HepG2 (cell line): Measurements from ENCODE around the gene GTF2H2C. TPM values are rescaled to one million over a fixed set of nuclear protein-coding genes. Genes with fewer than 3 reads are reported as not detected.

Experiments used
- ATAC-seq: fragments of 200-7000 bp; cut with Tn5 transposase; 3 replicates; pipeline ENCODE4 v1.9.1; 2020; ENCODE audit warnings: mild to moderate bottlenecking, moderate library complexity
- BruUV-seq: library from RNA; stranded (reverse); fragments of 400-500 nt; replicated peaks from 2 replicates; lab custom pipeline; 2021; lab: Mats Ljungman, UMichigan
- CTCF ChIA-PET: fragments of 300-600 bp; formaldehyde crosslinking; extraction: SDS; loops from one replicate; lab custom pipeline; 2021; ENCODE audit warnings: low total read pairs, inconsistent platforms, low intra/inter-chr PET ratio; lab: Yijun Ruan, JAX
- POLR2A ChIA-PET: fragments of 350-600 bp; sonication (Branson Sonifier 250); formaldehyde crosslinking; loops from one replicate; lab custom pipeline; 2020; ENCODE audit warnings: antibody characterized with exemption, inconsistent platforms; lab: Yijun Ruan, JAX
- DNase-seq: peaks from one replicate; pipeline ENCODE4 v3.0.0-alpha.2; 2015; ENCODE audit warnings: low spot score
- FAIRE-seq: peaks from 3 replicates; lab custom pipeline; 2011; peaks lifted over from hg19 to GRCh38; lab: Jason Lieb, UNC
- H2AFZ ChIP-seq: one replicate; pipeline ENCODE4 v1.6.1; 2011; ENCODE audit warnings: low read length, inconsistent platforms
- H3K27ac ChIP-seq: fragments of 300-600 bp; 3 replicates; pipeline ENCODE4 v1.8.0; 2011; ENCODE audit warnings: mixed run types, mild to moderate bottlenecking, mixed read lengths, low read length, inconsistent platforms; ENCODE audit not compliant: insufficient read depth; ENCODE audit errors: extremely low read length
- H3K27me3 ChIP-seq, 2 experiments: fragments of 200-600 bp in 1 of 2; 2 replicates in 1 of 2; 3 replicates in 1 of 2; pipeline versions ENCODE4 v1.6.0 to v1.8.0; 2011; ENCODE audit warnings: low read length in 2 of 2, mild to moderate bottlenecking in 2 of 2, moderate library complexity in 2 of 2, inconsistent platforms in 1 of 2; ENCODE audit not compliant: insufficient read depth in 2 of 2, control insufficient read depth in 1 of 2
- H3K36me3 ChIP-seq, 2 experiments: fragments of 200-600 bp in 1 of 2; replicated peaks in 1 of 2; 2 replicates in 1 of 2; 3 replicates in 1 of 2; pipeline versions ENCODE4 v1.5.1 to v1.8.0; 2011; ENCODE audit warnings: low read length in 2 of 2, inconsistent platforms in 1 of 2; ENCODE audit not compliant: insufficient read depth in 2 of 2, control insufficient read depth in 1 of 2
- H3K4me1 ChIP-seq: 2 replicates; pipeline ENCODE4 v1.5.1; 2012; ENCODE audit warnings: low read length, inconsistent platforms; ENCODE audit not compliant: insufficient read depth
- H3K4me2 ChIP-seq: 2 replicates; pipeline ENCODE4 v1.6.0; 2011; ENCODE audit warnings: low read depth, low read length, inconsistent platforms
- H3K4me3 ChIP-seq, 3 experiments: fragments of 200-600 bp in 1 of 3; sonication (generic), shearing (Covaris generic) in 1 of 3; replicated peaks in 1 of 3; 2 replicates each; pipeline ENCODE4 v1.5.1; 2011 to 2016; ENCODE audit warnings: low read length in 3 of 3, inconsistent platforms in 2 of 3, low read depth in 2 of 3, mild to moderate bottlenecking in 2 of 3, control low read depth in 1 of 3, mixed read lengths in 1 of 3; ENCODE audit not compliant: insufficient read depth in 1 of 3
- H3K79me2 ChIP-seq: one replicate; pipeline ENCODE4 v1.6.1; 2011; ENCODE audit warnings: low read length, inconsistent platforms; ENCODE audit not compliant: insufficient read depth
- H3K9ac ChIP-seq: 2 replicates; pipeline ENCODE4 v1.6.0; 2011; ENCODE audit warnings: mild to moderate bottlenecking, low read depth, low read length, inconsistent platforms; ENCODE audit not compliant: insufficient read depth
- H3K9me3 ChIP-seq: 2 replicates; pipeline ENCODE4 v1.5.1; 2012; ENCODE audit warnings: mild to moderate bottlenecking, low read length
- H4K20me1 ChIP-seq: 2 replicates; pipeline ENCODE4 v1.6.0; 2011; ENCODE audit warnings: inconsistent platforms, mild to moderate bottlenecking, low read length, moderate library complexity; ENCODE audit not compliant: insufficient read depth
- ATF7 ChIP-seq, 2 experiments: fragments of 450-650 bp in 1 of 2; sonication (generic) in 1 of 2; formaldehyde crosslinking in 1 of 2; IDR thresholded peaks; 2 replicates each; pipeline versions ENCODE4 v1.4.0 to v1.6.1; 2016 to 2020; ENCODE audit warnings: antibody characterized with exemption in 1 of 2, mild to moderate bottlenecking in 1 of 2, missing genetic modification reagents in 1 of 2
- CEBPB ChIP-seq: IDR thresholded peaks from 2 replicates; pipeline ENCODE4 v1.6.1; 2011; ENCODE audit warnings: low read depth, low read length, improper control_type of control experiment, borderline replicate concordance
- IRX3 ChIP-seq: sonication (generic); formaldehyde crosslinking; IDR thresholded peaks from 2 replicates; pipeline ENCODE4 v1.8.1; 2023; ENCODE audit warnings: mild to moderate bottlenecking, low read depth, missing genetic modification reagents, borderline replicate concordance
- MAFK ChIP-seq, 2 experiments: IDR thresholded peaks in 1 of 2; conservative IDR thresholded peaks in 1 of 2; 2 replicates each; pipeline ENCODE4 v1.6.1; 2011; ENCODE audit warnings: improper control_type of control experiment in 2 of 2, low read length in 2 of 2
- MBNL3 ChIP-seq: fragments of 250-450 bp; sonication (Bioruptor Pico); conservative IDR thresholded peaks from 2 replicates; pipeline ENCODE4 v1.8.0; 2022; ENCODE audit warnings: mild to moderate bottlenecking, inconsistent platforms
- ZNF33A ChIP-seq: sonication (generic); formaldehyde crosslinking; IDR thresholded peaks from 2 replicates; pipeline ENCODE4 v1.5.1; 2020; ENCODE audit warnings: missing genetic modification reagents, mild to moderate bottlenecking, moderate library complexity, borderline replicate concordance
- WGBS: methylation state at CpG from one replicate; pipeline ENCODE4 v1.1.6; 2017; ENCODE audit warnings: low lambda C conversion rate; 5-methylcytosine and 5-hydroxymethylcytosine counted together
- in situ Hi-C: cut with HindIII; loops from 2 replicates; pipeline ENCODE4 v1.10.0; 2017; ENCODE audit warnings: low pct_unique_long_range_greater_than_20kb; ENCODE audit not compliant: extremely low pct_ligation_motif_present
- intact Hi-C: fragments of 100-400 bp; cut with micrococcal nuclease; formaldehyde crosslinking; loops from one replicate; pipeline ENCODE4 v1.10.0; 2022; ENCODE audit not compliant: unreplicated experiment
- polyA plus RNA-seq, 8 experiments: library from polyadenylated mRNA; depleted of rRNA in 3 of 8; stranded (reverse) in 7 of 8; unstranded in 1 of 8; fragments of >200 nt; fragmentation: Illumina TruSeq in 4 of 8; extraction: Trizol in 4 of 8; gene quantifications; 2 replicates each; pipeline versions ENCODE4 v1.2.1 to v1.2.3, GENCODE V29; 2011 to 2016; ENCODE audit warnings: low read depth in 4 of 8, missing spikeins in 1 of 8, mixed read lengths in 1 of 8; ENCODE audit not compliant: insufficient read depth in 1 of 8
- total RNA-seq, 5 experiments: library from RNA; depleted of rRNA; stranded (reverse); fragments of >200 nt; fragmentation: Illumina TruSeq; extraction: Trizol; gene quantifications; 2 replicates each; pipeline ENCODE4 v1.2.3, GENCODE V29; 2016; ENCODE audit warnings: low read depth in 1 of 5
- TF ChIP-seq, protein P1 (sequence below): fragments of 450-650 bp; IDR thresholded peaks from 2 replicates; pipeline ENCODE4 v1.6.1; 2016
- TF ChIP-seq, protein P2 (sequence below): IDR thresholded peaks from 2 replicates; pipeline ENCODE4 v1.6.1; 2016

The GTF2H2C gene
- total and polyA plus RNA-seq, 2 of the 13 experiments (the other 11 are each of a cell fraction or from before 2014, with no cell fraction given) = 29.7 to 62.9 TPM

DNA sequence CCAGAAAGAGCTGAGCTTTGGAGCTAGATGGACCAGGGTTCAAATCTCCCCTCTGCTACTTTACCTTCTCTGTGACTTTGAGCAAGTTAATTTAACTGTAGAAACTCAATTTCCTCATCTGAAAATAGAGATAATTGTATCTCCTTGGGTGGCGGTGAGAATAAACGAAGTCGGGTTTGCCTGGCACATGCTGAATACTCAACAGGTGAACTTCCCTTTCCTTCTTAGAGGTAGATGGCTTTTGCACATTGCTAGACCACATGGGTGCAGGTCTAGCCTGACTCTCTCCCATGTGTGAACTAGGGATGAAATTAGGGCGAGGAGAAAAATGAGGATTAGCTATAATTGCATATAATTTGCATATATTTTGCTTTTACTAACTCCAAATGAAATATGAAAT lies 31.4 kb upstream of the GTF2H2C start:
- Histone ChIP-seq H3K36me3 (peaks cover 0 to 17% of the 10 kb centered on the region in 2 experiments; a peak in 2 of 5 replicates), H3K9me3 (no peaks in the 10 kb centered on the region), H2AFZ (no peak overlapping the region), H4K20me1 (no peaks in the 10 kb centered on the region), H3K9ac (no peak overlapping the region), H3K79me2 (no peaks in the 10 kb centered on the region), H3K4me1 (no peaks in the 10 kb centered on the region)
- BruUV-seq = no TSS peak
- POLR2A ChIA-PET = no interaction called here
- no peak for FAIRE-seq
- intact Hi-C loops = no loop called here
- 97% methylated on average over 4 of the region's 4 CpGs for WGBS
- TF ChIP-seq ATF7 (IDR thresholded peaks at IDR 0.05) = no peak
- TF ChIP-seq ATF7 (CRISPR knock-in tag; IDR thresholded peaks at IDR 0.05) = no peak
- TF ChIP-seq, protein P1, sequence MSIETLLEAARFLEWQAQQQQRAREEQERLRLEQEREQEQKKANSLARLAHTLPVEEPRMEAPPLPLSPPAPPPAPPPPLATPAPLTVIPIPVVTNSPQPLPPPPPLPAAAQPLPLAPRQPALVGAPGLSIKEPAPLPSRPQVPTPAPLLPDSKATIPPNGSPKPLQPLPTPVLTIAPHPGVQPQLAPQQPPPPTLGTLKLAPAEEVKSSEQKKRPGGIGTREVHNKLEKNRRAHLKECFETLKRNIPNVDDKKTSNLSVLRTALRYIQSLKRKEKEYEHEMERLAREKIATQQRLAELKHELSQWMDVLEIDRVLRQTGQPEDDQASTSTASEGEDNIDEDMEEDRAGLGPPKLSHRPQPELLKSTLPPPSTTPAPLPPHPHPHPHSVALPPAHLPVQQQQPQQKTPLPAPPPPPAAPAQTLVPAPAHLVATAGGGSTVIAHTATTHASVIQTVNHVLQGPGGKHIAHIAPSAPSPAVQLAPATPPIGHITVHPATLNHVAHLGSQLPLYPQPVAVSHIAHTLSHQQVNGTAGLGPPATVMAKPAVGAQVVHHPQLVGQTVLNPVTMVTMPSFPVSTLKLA = 0 out of 2 replicates have a peak, but pooled peaks have one; percentile 16
- TF ChIP-seq, all 625 proteins: peak for 1
- Histone ChIP-seq H3K27me3 (no peaks in the 10 kb centered on the region), H3K4me3 (no peak overlapping the region), H3K27ac (no peak overlapping the region), H3K4me2 (no peak overlapping the region)
- DNase-seq = no peak
- in situ Hi-C loops = no loop called here
- no peak for ATAC-seq
- CTCF ChIA-PET = no interaction called here

DNA sequence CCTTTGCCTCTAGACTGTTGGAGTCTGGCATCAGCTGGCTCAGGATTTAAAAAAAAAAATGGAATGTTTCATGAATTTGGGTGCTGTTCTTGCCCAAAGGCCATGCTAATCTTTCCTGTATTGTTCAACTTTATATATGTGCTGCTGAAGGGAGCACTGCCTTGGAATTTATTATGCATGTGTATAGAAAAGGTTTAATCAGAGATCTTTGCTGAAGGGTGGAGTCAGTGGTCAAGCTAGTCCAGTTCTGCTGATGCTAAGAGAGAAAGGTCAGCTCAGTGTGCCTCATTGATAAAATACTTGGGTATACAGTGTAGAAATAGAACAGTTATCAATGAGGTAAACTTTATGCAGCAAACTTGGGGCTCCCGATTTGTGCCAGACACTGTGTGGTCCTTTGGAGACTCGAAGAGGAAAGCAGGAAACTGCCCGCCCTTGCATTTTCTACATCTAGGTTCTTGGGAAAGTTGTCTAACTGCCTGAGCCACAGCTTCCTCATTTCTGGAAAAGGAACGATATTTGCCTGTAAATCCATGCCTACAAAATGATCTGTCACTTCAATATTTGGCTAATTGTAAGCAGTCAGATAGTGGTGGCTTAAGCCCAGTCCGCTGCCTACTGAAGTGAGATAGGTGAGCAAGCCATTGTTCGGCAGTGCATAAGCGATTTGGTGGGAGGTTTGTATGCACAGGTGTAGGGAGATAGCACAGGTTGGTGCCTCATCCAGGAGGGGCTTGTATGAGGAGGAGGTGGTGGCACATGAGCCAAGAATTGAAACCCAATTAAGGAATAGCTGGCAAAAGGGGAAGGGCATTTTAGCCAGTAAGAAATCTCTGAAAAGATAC lies 29.2 kb upstream of the GTF2H2C start:
- ATAC-seq = no peak
- H2AFZ ChIP-seq = no peak overlapping the region
- TSS peak; percentile 28 for BruUV-seq

More for the DNA sequence above, 29.2 kb upstream of the GTF2H2C start:
- ChIA-PET CTCF (no interaction called here), POLR2A (no interaction called here)
- DNase-seq (no peak), FAIRE-seq (no peak)
- in situ Hi-C loops = no loop called here
- Histone ChIP-seq H3K9ac (no peak overlapping the region), H3K9me3 (no peaks in the 10 kb centered on the region), H3K27ac (no peak overlapping the region), H3K4me1 (no peaks in the 10 kb centered on the region), H3K36me3 (peaks cover 0 to 14% of the 10 kb centered on the region in 2 experiments; a peak in 2 of 5 replicates), H3K27me3 (no peaks in the 10 kb centered on the region), H3K4me2 (no peak overlapping the region), H3K79me2 (no peaks in the 10 kb centered on the region), H4K20me1 (no peaks in the 10 kb centered on the region), H3K4me3 (no peak overlapping the region)
- TF ChIP-seq ATF7 (IDR thresholded peaks at IDR 0.05) = no peak
- no peak for TF ChIP-seq ATF7 (CRISPR knock-in tag; IDR thresholded peaks at IDR 0.05)
- TF ChIP-seq, protein P2, sequence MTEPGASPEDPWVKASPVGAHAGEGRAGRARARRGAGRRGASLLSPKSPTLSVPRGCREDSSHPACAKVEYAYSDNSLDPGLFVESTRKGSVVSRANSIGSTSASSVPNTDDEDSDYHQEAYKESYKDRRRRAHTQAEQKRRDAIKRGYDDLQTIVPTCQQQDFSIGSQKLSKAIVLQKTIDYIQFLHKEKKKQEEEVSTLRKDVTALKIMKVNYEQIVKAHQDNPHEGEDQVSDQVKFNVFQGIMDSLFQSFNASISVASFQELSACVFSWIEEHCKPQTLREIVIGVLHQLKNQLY (CRISPR knock-in tag) = no peak
- no peak for TF ChIP-seq MBNL3 (CRISPR knock-in tag)
- TF ChIP-seq MAFK (conservative IDR thresholded peaks at IDR 0.05 in 1 of 2, IDR thresholded peaks at IDR 0.05 in 1 of 2; ENCODE audit: low read length in 2 of 2) = no peak
- TF ChIP-seq CEBPB = no peak
- TF ChIP-seq IRX3 (CRISPR knock-in tag) = no peak
- no peak for TF ChIP-seq ZNF33A (CRISPR knock-in tag)
- 98% methylated on average over 7 of the region's 7 CpGs for WGBS
- intact Hi-C loops = no loop called here
